Measurements from ENCODE around the gene ZKSCAN2. TPM values are rescaled to one million over a fixed set of nuclear protein-coding genes. Genes with fewer than 3 reads are reported as not detected.
A peak's percentile ranks its signal among the peaks of the same experiment; 100 is the strongest.

ZKSCAN2 gene
- total and polyA plus RNA-seq, 8 donors, result 0.45 to 5.3 (median 0.92) TPM; not detected in 1

DNA sequence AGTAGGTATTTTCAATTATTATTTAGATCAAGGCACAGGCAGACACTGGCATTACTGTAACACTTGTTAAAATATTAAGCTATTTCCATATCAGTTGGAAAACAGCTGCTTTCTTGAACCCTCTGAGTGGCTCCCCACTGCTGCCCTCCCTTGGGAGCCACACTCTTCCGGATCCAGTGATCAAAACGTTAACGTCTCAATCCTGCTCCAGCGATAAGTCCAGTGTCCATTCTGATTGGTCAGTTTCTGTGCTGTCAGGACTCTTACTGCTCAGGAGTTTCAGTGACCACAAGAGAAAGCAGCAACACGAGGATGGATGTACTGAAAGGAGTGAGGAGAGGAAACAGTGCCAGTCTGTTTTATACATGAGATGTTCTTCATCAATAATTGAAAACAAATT, 13.8 kb upstream of the ZKSCAN2 start:
- Histone ChIP-seq H3K9me3 (no peaks in the 10 kb centered on the region), H3K36me3 (no peaks in the 10 kb centered on the region), H3K27ac (no peak overlapping the region), H3K4me3 (no peak overlapping the region), H3K4me1 (peaks cover 0 to 8% (median 0%) of the 10 kb centered on the region in 4 donors), H3K27me3 (no peaks in the 10 kb centered on the region)
- intact Hi-C loops (cut with DNase I; ENCODE audit: low total_unique reads), result no loop called here
- no peak for TF ChIP-seq POLR2A (IDR thresholded peaks at IDR 0.05)
- TF ChIP-seq, protein P1, sequence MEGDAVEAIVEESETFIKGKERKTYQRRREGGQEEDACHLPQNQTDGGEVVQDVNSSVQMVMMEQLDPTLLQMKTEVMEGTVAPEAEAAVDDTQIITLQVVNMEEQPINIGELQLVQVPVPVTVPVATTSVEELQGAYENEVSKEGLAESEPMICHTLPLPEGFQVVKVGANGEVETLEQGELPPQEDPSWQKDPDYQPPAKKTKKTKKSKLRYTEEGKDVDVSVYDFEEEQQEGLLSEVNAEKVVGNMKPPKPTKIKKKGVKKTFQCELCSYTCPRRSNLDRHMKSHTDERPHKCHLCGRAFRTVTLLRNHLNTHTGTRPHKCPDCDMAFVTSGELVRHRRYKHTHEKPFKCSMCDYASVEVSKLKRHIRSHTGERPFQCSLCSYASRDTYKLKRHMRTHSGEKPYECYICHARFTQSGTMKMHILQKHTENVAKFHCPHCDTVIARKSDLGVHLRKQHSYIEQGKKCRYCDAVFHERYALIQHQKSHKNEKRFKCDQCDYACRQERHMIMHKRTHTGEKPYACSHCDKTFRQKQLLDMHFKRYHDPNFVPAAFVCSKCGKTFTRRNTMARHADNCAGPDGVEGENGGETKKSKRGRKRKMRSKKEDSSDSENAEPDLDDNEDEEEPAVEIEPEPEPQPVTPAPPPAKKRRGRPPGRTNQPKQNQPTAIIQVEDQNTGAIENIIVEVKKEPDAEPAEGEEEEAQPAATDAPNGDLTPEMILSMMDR (IDR thresholded peaks at IDR 0.05), result no peak
- TF ChIP-seq EP300 (IDR thresholded peaks at IDR 0.05), result no peak
- TF ChIP-seq POLR2AphosphoS5 (IDR thresholded peaks at IDR 0.05), result no peak
- WGBS, 5 donors, result 73 to 83% (median 77%) methylated on average over 5 of the region's 5 CpGs
- DNase-seq, result no peak

DNA sequence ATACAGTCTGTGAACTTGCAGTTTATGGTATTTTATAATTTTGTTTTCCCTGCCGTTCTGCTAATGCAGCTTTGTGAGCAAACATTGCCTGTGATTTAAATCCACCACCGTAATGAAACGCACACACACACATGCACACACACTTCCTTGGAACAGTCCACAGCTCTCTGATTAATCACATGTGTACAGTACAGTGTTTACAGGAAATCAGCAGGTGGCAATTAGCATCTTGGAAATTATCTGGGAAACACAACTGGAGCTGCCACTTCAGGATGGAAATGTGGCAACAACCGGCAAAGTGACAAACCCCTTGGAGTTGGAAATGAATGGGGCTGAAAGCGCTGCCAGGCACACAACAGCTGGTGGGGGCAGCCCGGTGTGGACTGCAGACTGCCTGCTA, 12.9 kb upstream of the ZKSCAN2 start:
- Histone ChIP-seq H3K9me3 (no peaks in the 10 kb centered on the region), H3K27me3 (no peaks in the 10 kb centered on the region), H3K36me3 (peaks cover 0 to 4% (median 0%) of the 10 kb centered on the region in 4 donors), H3K4me3 (no peak overlapping the region), H3K4me1 (peaks cover 0 to 8% (median 0%) of the 10 kb centered on the region in 4 donors), H3K27ac (no peak overlapping the region)
- WGBS, 5 donors, result 45 to 62% (median 51%) methylated on average over 6 of the region's 6 CpGs
- TF ChIP-seq POLR2A (IDR thresholded peaks at IDR 0.05) (no peak), EP300 (IDR thresholded peaks at IDR 0.05) (no peak), POLR2AphosphoS5 (IDR thresholded peaks at IDR 0.05) (no peak)
- TF ChIP-seq, protein P1 (IDR thresholded peaks at IDR 0.05), result no peak
- peak in 1 of 2 donors; percentile 9 for DNase-seq
- intact Hi-C loops (cut with DNase I; ENCODE audit: low total_unique reads), result no loop called here

DNA sequence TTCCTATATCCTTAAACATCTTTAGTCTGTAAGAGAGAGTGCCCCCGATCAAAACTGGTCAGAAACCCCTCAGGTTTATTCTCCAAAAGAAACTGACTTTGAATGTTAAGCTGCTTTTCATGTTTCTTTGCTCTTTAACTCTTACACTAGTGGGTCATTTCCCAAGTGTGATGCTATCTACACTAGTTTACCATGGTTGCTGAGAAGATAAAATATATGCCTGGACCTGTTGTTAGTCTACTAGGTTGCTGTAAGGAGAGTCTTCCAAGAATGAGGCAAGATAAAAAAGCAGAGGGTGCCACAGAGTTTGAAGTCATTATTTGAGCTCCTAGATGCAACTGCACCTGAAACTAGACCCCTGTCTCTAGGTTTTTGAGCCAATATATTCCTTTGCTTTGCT, 12.2 kb upstream of the ZKSCAN2 start:
- H3K9me3 ChIP-seq, result no peaks in the 10 kb centered on the region
- no peaks in the 10 kb centered on the region for H3K27me3 ChIP-seq
- 71 to 100% (median 82%) methylated on average over 1 of the region's 1 CpG for WGBS, 5 donors
- H3K4me1 ChIP-seq, result peaks cover 0 to 8% (median 0%) of the 10 kb centered on the region in 4 donors
- intact Hi-C loops (cut with DNase I; ENCODE audit: low total_unique reads), result no loop called here
- no peak for TF ChIP-seq POLR2A (IDR thresholded peaks at IDR 0.05)
- no peak for TF ChIP-seq EP300 (IDR thresholded peaks at IDR 0.05)
- no peak for TF ChIP-seq POLR2AphosphoS5 (IDR thresholded peaks at IDR 0.05)
- H3K36me3 ChIP-seq, result peaks cover 0 to 5% (median 0%) of the 10 kb centered on the region in 4 donors
- no peak overlapping the region for H3K4me3 ChIP-seq
- H3K27ac ChIP-seq, result no peak overlapping the region
- DNase-seq, result no peak

DNA sequence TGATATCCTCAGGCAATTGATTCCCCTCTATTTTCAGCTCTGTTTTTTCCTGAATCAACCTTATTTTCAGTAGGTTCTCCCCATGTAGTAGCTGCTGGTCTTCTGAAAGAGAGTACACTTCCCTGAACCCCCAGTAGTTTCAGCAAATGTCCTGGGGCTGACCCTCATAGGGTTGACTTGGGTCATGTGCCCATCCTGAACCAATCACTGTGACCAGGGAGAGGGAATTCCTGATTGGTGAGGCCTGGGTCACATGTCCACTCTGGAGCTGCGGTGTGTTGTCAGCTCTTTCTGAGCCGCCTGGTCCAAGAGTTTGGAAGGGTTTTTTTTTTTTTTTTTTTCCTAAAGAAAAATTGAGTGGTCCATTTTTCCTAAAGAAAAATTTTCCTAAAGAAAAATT, 8.3 kb upstream of the ZKSCAN2 start:
- no peak overlapping the region for H3K27ac ChIP-seq
- H3K27me3 ChIP-seq, result no peaks in the 10 kb centered on the region
- no peaks in the 10 kb centered on the region for H3K9me3 ChIP-seq
- no peak for DNase-seq
- H3K4me1 ChIP-seq, result peaks cover 0 to 8% (median 0%) of the 10 kb centered on the region in 4 donors
- intact Hi-C loops (cut with DNase I; ENCODE audit: low total_unique reads), result no loop called here
- H3K36me3 ChIP-seq, result peaks cover 0 to 17% (median 15%) of the 10 kb centered on the region in 4 donors
- H3K4me3 ChIP-seq, result no peak overlapping the region
- TF ChIP-seq POLR2A (IDR thresholded peaks at IDR 0.05), result no peak
- no peak for TF ChIP-seq EP300 (IDR thresholded peaks at IDR 0.05)
- TF ChIP-seq, protein P1 (IDR thresholded peaks at IDR 0.05), result no peak
- no peak for TF ChIP-seq POLR2AphosphoS5 (IDR thresholded peaks at IDR 0.05)
- 96 to 100% (median 97%) methylated on average over 2 of the region's 2 CpGs for WGBS, 5 donors

DNA sequence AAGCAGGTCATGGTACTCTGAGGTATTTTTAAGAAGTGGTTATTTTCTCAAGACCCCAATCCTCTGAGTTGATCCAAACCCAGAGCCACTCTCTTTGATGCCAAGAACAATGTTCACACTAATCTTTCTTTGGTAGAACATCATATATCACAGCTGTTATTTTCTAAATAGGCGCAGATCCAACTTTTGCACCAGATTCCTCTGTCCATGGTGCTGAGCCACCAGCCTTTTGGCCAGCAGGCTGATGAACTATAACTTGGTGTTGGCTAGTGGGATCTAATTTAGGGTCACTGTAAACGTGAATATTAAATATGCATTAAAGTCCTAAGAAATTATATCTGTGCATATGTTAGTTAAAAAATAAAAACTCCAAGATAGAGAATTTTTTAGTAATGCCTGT, 7.0 kb upstream of the ZKSCAN2 start:
- DNase-seq, result peak in 1 of 2 donors; percentile 38
- no peak for TF ChIP-seq POLR2A (IDR thresholded peaks at IDR 0.05)
- no peaks in the 10 kb centered on the region for H3K9me3 ChIP-seq
- H3K4me1 ChIP-seq, result peaks cover 0 to 6% (median 2%) of the 10 kb centered on the region in 4 donors
- intact Hi-C loops (cut with DNase I; ENCODE audit: low total_unique reads), result no loop called here
- H3K36me3 ChIP-seq, result peaks cover 0 to 17% (median 15%) of the 10 kb centered on the region in 4 donors
- no peak overlapping the region for H3K27ac ChIP-seq
- 86 to 92% (median 88%) methylated on average over 2 of the region's 2 CpGs for WGBS, 5 donors
- H3K27me3 ChIP-seq, result no peaks in the 10 kb centered on the region
- no peak overlapping the region for H3K4me3 ChIP-seq

Measured in stomach (tissue), 9 donors.